IPS-15b (cell line): ENCODE measurements around the gene OR4K5.
"Not testable (repeated sequence)": the region's sequence is repeated elsewhere in the genome, so short reads cannot be mapped to it uniquely, and the experiment has no call there.

Source experiments
- H3K27me3 ChIP-seq: one replicate; pipeline ENCODE4 v1.6.1; 2013; ENCODE audit warnings: low read length; ENCODE audit not compliant: control insufficient read depth, insufficient read depth
- H3K36me3 ChIP-seq: one replicate; pipeline ENCODE4 v1.6.1; 2013; ENCODE audit warnings: low read length; ENCODE audit not compliant: control insufficient read depth, insufficient read depth
- H3K4me1 ChIP-seq: one replicate; pipeline ENCODE4 v1.6.1; 2013; ENCODE audit warnings: mild to moderate bottlenecking, low read length; ENCODE audit not compliant: control insufficient read depth, insufficient read depth
- H3K4me3 ChIP-seq: one replicate; pipeline ENCODE4 v1.5.1; 2013; ENCODE audit warnings: low read depth, low read length
- H3K9ac ChIP-seq: one replicate; pipeline ENCODE4 v1.6.1; 2013; ENCODE audit warnings: low read depth, mild to moderate bottlenecking, low read length
- H3K9me3 ChIP-seq: one replicate; pipeline ENCODE4 v1.6.1; 2013; ENCODE audit warnings: mild to moderate bottlenecking, low read length; ENCODE audit not compliant: control insufficient read depth, insufficient read depth

OR4K5 gene

DNA sequence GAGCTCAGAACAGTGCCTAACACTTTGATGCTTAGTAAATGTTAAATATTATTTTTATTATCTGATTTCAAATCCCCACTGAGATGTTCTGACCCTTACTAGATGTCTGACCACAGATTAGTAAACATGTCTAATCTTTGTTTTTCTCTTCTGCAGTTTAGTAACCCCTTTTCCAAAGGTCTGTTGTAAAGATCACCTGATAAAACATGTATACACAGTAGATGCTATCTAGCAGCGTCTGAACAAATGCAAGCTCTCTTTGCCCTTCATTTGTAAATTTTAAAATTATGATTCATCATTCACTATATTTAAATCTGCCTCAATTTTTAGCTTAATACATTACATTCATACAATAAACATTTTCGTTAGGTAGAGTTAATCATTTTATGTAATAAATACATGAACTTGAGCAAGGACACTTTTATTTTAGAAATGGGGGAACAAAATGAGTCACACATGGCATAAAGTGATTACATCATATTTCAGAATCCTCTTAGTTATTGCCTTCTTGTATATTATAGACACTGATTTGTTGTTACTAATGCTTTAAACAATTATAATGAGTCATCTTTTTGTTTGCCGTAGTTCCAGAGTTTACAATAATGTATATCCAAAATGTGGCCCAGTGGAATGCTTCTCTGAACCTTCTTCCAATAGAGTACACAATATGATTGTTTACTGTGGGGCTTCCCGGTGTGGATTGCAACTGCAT, 1.7 kb upstream of the OR4K5 start:
- Histone ChIP-seq H3K4me3 (no peak overlapping the region), H3K27me3 (no peaks in the 10 kb centered on the region), H3K4me1 (no peaks in the 10 kb centered on the region), H3K9ac (no peak overlapping the region), H3K9me3 (peaks cover 37% of the 10 kb centered on the region), H3K36me3 (no peaks in the 10 kb centered on the region)

DNA sequence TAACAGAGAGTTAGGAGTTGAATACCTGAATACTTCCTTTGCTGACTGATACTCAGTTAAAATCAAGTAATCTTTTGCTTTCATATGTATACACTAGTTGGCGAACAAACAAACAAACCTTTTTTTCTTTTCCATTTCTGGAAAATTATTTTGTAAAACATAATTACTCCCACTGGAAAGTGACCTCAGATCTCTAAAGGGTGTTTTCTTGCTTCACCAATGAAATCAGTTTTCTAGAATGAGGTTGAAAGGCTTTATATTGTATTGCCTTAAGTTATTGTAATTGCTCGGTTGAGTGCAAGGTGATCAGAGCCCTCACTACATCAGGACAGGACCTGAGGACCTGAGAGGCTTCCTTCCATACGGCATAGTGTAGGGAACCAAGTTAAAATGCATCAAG, 10.2 kb downstream of the OR4K5 start, which contains the start of gene OR4K1:
OR4K1 (plus strand) TSS at position 301 of the 400 bp plus-strand sequence. CDS start 4,750 bp downstream, outside the sequence.
- Histone ChIP-seq H3K4me1 (no peaks in the 10 kb centered on the region), H3K4me3 (no peak within 1 kb of the TSS), H3K27me3 (no peaks in the 10 kb centered on the region), H3K36me3 (no peaks in the 10 kb centered on the region), H3K9me3 (peaks cover 36% of the 10 kb centered on the region), H3K9ac (no peak within 1 kb of the TSS)

DNA sequence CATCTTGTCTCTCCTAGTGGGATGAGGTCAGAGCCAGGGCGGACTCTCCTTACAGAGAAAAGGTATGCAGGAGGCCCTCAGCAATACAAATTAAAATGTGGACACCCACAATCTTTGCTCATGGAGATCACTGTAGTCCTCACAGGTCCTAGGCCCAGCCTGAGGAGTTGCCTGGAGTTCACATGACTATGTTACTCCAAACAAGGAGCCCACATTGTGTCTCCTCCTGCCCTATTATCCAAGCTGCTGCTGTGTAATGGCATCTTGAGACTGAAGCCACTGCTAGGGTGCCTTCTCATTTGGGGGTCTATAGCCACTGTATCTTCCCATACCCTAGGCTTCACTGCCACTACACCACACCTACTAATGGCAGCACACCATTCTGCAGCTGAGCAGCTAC, 21.3 kb downstream of the OR4K5 start:
- Histone ChIP-seq H3K9ac (no peak overlapping the region), H3K4me1 (no peaks in the 10 kb centered on the region), H3K27me3 (no peaks in the 10 kb centered on the region), H3K9me3 (peaks cover 20% of the 10 kb centered on the region), H3K4me3 (no peak overlapping the region), H3K36me3 (no peaks in the 10 kb centered on the region)

- H3K36me3 ChIP-seq = no peaks in the 10 kb centered on the region
- no peaks in the 10 kb centered on the region for H3K27me3 ChIP-seq
- peaks cover 15% of the 10 kb centered on the region for H3K9me3 ChIP-seq
- no peak overlapping the region for H3K4me3 ChIP-seq
- no peak overlapping the region for H3K9ac ChIP-seq
- H3K4me1 ChIP-seq = no peaks in the 10 kb centered on the region
Measured at GRCh38 chr14:19947413-19948090, 27.1 kb downstream of the OR4K5 start.

DNA sequence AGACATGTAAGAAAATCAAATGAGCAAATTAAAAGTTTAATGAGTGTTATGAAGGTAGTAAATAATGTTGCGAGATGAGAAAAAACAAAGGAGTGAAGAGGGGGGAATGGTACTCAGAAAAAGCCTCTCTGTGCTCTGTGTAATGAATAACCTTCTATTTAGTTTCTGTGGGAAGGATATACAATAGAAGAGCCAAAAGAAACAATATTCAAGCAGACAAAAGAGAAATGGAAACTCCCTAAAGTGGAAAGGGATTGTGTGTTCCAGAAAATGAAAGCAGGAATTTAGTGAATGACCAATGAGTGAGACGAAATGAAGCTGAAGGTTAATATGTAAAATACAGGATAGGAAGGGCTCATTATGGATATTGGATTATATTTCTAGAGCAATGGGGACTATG, 28.8 kb downstream of the OR4K5 start:
- Histone ChIP-seq H3K9me3 (peaks cover 13% of the 10 kb centered on the region), H3K4me3 (no peak overlapping the region), H3K9ac (no peak overlapping the region), H3K27me3 (no peaks in the 10 kb centered on the region), H3K36me3 (no peaks in the 10 kb centered on the region), H3K4me1 (no peaks in the 10 kb centered on the region)

- H3K4me1 ChIP-seq, H3K36me3 ChIP-seq, H3K27me3 ChIP-seq, H3K9me3 ChIP-seq, H3K9ac ChIP-seq, H3K4me3 ChIP-seq: not testable (repeated sequence)
Measured at GRCh38 chr14:19969735-19970134, 49.3 kb downstream of the OR4K5 start.
